ENCODE data around the gene HMGN1. TPM values are rescaled to one million over a fixed set of nuclear protein-coding genes. Genes with fewer than 3 reads are reported as not detected.

Gene HMGN1
- polyA plus RNA-seq, 1 donor from 2014 or later: 2,070 TPM

DNA sequence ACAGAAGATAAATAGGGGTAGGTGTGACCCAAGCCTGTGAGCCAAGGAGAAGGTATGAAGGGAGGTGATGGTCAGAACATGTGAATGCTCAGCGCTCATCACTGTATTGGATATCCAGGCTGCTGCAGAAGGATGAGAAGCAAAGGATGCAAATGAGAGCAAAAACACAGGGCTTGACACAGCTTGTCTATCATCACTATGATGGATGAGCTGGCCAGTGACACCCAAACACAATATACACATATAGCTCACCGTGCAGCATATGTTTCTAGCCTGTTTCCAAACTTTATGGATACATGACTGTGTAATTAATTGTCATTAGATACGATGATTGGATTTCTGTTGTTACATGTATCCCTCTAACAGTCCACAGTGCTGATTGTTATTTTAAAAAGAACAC is 13.8 kb upstream of the HMGN1 start:
- Histone ChIP-seq H3K27me3 (ENCODE audit: insufficient read depth, low read depth, low read length) (no peaks in the 10 kb centered on the region), H3K79me2 (replicated peaks; ENCODE audit: insufficient read depth, low read length) (no peaks in the 10 kb centered on the region), H2AFZ (ENCODE audit: low read depth, low read length) (no peak overlapping the region), H3K9ac (ENCODE audit: low read length) (no peak overlapping the region), H4K20me1 (ENCODE audit: insufficient read depth) (no peaks in the 10 kb centered on the region), H3K4me2 (ENCODE audit: low read length) (no peak overlapping the region), H3F3A (ENCODE audit: insufficient read depth, low read length, poor library complexity, severe bottlenecking) (no peaks in the 10 kb centered on the region), H3K4me3 (ENCODE audit: low read length) (no peak overlapping the region), H3K9me3 (ENCODE audit: low read length) (no peaks in the 10 kb centered on the region), H3K27ac (ENCODE audit: low read length) (no peak overlapping the region), H3K9me2 (ENCODE audit: insufficient read depth, low read length) (no peaks in the 10 kb centered on the region), H3K36me3 (ENCODE audit: insufficient read depth, low read length) (no peaks in the 10 kb centered on the region)
- TF ChIP-seq EP300 (conservative IDR thresholded peaks at IDR 0.05; ENCODE audit: poor library complexity, severe bottlenecking): no peak
- TF ChIP-seq, protein P1, sequence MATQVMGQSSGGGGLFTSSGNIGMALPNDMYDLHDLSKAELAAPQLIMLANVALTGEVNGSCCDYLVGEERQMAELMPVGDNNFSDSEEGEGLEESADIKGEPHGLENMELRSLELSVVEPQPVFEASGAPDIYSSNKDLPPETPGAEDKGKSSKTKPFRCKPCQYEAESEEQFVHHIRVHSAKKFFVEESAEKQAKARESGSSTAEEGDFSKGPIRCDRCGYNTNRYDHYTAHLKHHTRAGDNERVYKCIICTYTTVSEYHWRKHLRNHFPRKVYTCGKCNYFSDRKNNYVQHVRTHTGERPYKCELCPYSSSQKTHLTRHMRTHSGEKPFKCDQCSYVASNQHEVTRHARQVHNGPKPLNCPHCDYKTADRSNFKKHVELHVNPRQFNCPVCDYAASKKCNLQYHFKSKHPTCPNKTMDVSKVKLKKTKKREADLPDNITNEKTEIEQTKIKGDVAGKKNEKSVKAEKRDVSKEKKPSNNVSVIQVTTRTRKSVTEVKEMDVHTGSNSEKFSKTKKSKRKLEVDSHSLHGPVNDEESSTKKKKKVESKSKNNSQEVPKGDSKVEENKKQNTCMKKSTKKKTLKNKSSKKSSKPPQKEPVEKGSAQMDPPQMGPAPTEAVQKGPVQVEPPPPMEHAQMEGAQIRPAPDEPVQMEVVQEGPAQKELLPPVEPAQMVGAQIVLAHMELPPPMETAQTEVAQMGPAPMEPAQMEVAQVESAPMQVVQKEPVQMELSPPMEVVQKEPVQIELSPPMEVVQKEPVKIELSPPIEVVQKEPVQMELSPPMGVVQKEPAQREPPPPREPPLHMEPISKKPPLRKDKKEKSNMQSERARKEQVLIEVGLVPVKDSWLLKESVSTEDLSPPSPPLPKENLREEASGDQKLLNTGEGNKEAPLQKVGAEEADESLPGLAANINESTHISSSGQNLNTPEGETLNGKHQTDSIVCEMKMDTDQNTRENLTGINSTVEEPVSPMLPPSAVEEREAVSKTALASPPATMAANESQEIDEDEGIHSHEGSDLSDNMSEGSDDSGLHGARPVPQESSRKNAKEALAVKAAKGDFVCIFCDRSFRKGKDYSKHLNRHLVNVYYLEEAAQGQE (IDR thresholded peaks at IDR 0.05; ENCODE audit: borderline replicate concordance): no peak
- TF ChIP-seq, protein P2, sequence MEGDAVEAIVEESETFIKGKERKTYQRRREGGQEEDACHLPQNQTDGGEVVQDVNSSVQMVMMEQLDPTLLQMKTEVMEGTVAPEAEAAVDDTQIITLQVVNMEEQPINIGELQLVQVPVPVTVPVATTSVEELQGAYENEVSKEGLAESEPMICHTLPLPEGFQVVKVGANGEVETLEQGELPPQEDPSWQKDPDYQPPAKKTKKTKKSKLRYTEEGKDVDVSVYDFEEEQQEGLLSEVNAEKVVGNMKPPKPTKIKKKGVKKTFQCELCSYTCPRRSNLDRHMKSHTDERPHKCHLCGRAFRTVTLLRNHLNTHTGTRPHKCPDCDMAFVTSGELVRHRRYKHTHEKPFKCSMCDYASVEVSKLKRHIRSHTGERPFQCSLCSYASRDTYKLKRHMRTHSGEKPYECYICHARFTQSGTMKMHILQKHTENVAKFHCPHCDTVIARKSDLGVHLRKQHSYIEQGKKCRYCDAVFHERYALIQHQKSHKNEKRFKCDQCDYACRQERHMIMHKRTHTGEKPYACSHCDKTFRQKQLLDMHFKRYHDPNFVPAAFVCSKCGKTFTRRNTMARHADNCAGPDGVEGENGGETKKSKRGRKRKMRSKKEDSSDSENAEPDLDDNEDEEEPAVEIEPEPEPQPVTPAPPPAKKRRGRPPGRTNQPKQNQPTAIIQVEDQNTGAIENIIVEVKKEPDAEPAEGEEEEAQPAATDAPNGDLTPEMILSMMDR (IDR thresholded peaks at IDR 0.05; ENCODE audit: poor library complexity, severe bottlenecking): no peak
- no peak for TF ChIP-seq POLR2AphosphoS5 (IDR thresholded peaks at IDR 0.05)
- TF ChIP-seq RAD21 (conservative IDR thresholded peaks at IDR 0.05): no peak
- no peak for TF ChIP-seq EZH2 (IDR thresholded peaks at IDR 0.05; ENCODE audit: borderline replicate concordance, insufficient read depth, low read length, poor library complexity, severe bottlenecking)
- no peak for TF ChIP-seq TAF1 (IDR thresholded peaks at IDR 0.05; ENCODE audit: low read depth)
- TF ChIP-seq MXI1 (conservative IDR thresholded peaks at IDR 0.05; ENCODE audit: poor library complexity, severe bottlenecking): no peak
- TF ChIP-seq SMC3 (conservative IDR thresholded peaks at IDR 0.05; ENCODE audit: poor library complexity): no peak

DNA sequence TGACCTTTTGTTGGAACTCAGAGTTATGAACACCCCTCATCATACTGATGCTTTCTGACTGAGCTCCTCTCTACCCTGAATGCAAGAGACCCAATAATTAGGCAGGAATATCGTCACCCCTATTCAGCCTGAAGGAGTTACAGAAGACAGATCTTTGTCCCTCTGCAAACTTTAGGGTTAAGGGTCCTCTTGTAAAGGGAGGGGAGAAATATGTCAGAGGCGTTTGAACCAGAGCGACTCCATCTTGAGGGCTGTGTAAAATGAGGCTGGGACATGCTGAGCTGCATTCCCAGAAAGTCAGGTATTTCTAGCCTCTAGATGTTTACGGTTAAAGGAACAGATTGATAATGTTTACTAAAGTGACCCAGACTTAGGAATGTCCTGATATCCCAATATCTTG is 10.5 kb upstream of the HMGN1 start:
- no peaks in the 10 kb centered on the region for H3K79me2 ChIP-seq (replicated peaks; ENCODE audit: insufficient read depth, low read length)
- H3K9me3 ChIP-seq (ENCODE audit: low read length): no peaks in the 10 kb centered on the region
- H3K4me2 ChIP-seq (ENCODE audit: low read length): no peak overlapping the region
- H3K27me3 ChIP-seq (ENCODE audit: insufficient read depth, low read depth, low read length): no peaks in the 10 kb centered on the region
- no peak for TF ChIP-seq POLR2AphosphoS5 (IDR thresholded peaks at IDR 0.05)
- no peaks in the 10 kb centered on the region for H3K36me3 ChIP-seq (ENCODE audit: insufficient read depth, low read length)
- no peak overlapping the region for H2AFZ ChIP-seq (ENCODE audit: low read depth, low read length)
- H3K9ac ChIP-seq (ENCODE audit: low read length): no peak overlapping the region
- H3K4me3 ChIP-seq (ENCODE audit: low read length): no peak overlapping the region
- H3F3A ChIP-seq (ENCODE audit: insufficient read depth, low read length, poor library complexity, severe bottlenecking): no peaks in the 10 kb centered on the region
- no peaks in the 10 kb centered on the region for H4K20me1 ChIP-seq (ENCODE audit: insufficient read depth)
- H3K9me2 ChIP-seq (ENCODE audit: insufficient read depth, low read length): no peaks in the 10 kb centered on the region
- H3K27ac ChIP-seq (ENCODE audit: low read length): no peak overlapping the region

DNA sequence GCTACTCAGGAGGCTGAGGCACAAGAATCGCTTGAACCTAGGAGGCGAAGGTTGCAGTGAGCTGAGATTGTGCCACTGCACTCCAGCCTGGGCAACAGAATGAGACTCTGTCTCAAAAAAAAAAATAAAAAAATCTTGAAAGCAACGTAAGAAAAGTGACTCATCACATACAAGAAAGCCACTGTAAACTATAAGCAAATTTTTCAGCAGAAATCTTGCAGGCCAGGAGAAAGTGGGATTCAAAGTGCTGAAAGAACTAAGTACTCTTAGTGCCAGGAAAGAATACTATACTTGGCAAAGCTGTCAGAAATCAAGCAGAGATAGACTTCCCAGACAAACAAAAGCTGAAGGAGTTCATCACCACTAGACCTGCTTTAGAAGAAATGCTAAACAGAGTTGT is 4.4 kb upstream of the HMGN1 start:
- Histone ChIP-seq H3K27ac (ENCODE audit: low read length) (no peak overlapping the region), H3K4me2 (ENCODE audit: low read length) (no peak overlapping the region), H3K9me3 (ENCODE audit: low read length) (no peaks in the 10 kb centered on the region), H3F3A (ENCODE audit: insufficient read depth, low read length, poor library complexity, severe bottlenecking) (peaks cover 2% of the 10 kb centered on the region), H3K79me2 (replicated peaks; ENCODE audit: insufficient read depth, low read length) (no peaks in the 10 kb centered on the region), H4K20me1 (ENCODE audit: insufficient read depth) (no peaks in the 10 kb centered on the region), H3K36me3 (ENCODE audit: insufficient read depth, low read length) (no peaks in the 10 kb centered on the region), H3K27me3 (ENCODE audit: insufficient read depth, low read depth, low read length) (no peaks in the 10 kb centered on the region), H3K4me3 (ENCODE audit: low read length) (no peak overlapping the region), H3K9ac (ENCODE audit: low read length) (no peak overlapping the region), H2AFZ (ENCODE audit: low read depth, low read length) (no peak overlapping the region), H3K9me2 (ENCODE audit: insufficient read depth, low read length) (no peaks in the 10 kb centered on the region)
- TF ChIP-seq TAF1 (IDR thresholded peaks at IDR 0.05; ENCODE audit: low read depth) (no peak), EZH2 (IDR thresholded peaks at IDR 0.05; ENCODE audit: borderline replicate concordance, insufficient read depth, low read length, poor library complexity, severe bottlenecking) (no peak), RAD21 (conservative IDR thresholded peaks at IDR 0.05) (no peak), EP300 (conservative IDR thresholded peaks at IDR 0.05; ENCODE audit: poor library complexity, severe bottlenecking) (no peak), MXI1 (conservative IDR thresholded peaks at IDR 0.05; ENCODE audit: poor library complexity, severe bottlenecking) (no peak), SMC3 (conservative IDR thresholded peaks at IDR 0.05; ENCODE audit: poor library complexity) (no peak), POLR2AphosphoS5 (IDR thresholded peaks at IDR 0.05) (no peak)
- TF ChIP-seq, protein P1 (IDR thresholded peaks at IDR 0.05; ENCODE audit: borderline replicate concordance): no peak
- TF ChIP-seq, protein P2 (IDR thresholded peaks at IDR 0.05; ENCODE audit: poor library complexity, severe bottlenecking): no peak

Measured in neural cell (in vitro differentiated cells).